T47D (cell line): Measurements from ENCODE around the gene CYP4V2.

Experiments used
- DNase-seq, 2 experiments: peaks; one replicate each; pipeline versions ENCODE4 v3.0.0 to v3.0.0-alpha.2; 2011 to 2012; ENCODE audit warnings: low read depth in 1 of 2, low spot score in 1 of 2
- JUND ChIP-seq: IDR thresholded peaks from 2 replicates; pipeline ENCODE4 v1.6.1; 2012; ENCODE audit warnings: low read depth
- in situ Hi-C: cut with HindIII; loops from 2 replicates; pipeline ENCODE4 v1.10.0; 2016; ENCODE audit warnings: low sequenced_read_pairs, low pct_unique_long_range_greater_than_20kb

The CYP4V2 gene

DNA sequence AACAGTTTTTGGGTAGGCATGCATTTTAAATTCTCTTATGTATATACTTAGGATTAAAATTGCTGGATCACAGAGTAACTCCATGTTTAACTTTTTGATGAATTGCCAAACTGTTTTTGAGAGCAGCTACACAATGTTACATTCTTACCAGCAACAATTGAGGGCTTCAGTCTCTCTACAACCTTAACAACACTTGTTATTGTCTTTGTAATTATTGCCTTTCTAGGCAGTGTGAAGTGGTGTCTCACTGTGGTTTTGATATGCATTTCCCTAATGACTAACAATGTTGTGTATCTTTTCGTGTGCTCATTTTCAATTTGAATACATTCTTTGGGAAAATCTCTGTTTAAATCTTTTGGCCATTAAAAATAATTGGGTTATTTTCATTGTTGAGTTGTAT, 57.3 kb downstream of the CYP4V2 start:
- TF ChIP-seq JUND, result no peak
- in situ Hi-C loops, result no loop called here
- DNase-seq, result no peak

DNA sequence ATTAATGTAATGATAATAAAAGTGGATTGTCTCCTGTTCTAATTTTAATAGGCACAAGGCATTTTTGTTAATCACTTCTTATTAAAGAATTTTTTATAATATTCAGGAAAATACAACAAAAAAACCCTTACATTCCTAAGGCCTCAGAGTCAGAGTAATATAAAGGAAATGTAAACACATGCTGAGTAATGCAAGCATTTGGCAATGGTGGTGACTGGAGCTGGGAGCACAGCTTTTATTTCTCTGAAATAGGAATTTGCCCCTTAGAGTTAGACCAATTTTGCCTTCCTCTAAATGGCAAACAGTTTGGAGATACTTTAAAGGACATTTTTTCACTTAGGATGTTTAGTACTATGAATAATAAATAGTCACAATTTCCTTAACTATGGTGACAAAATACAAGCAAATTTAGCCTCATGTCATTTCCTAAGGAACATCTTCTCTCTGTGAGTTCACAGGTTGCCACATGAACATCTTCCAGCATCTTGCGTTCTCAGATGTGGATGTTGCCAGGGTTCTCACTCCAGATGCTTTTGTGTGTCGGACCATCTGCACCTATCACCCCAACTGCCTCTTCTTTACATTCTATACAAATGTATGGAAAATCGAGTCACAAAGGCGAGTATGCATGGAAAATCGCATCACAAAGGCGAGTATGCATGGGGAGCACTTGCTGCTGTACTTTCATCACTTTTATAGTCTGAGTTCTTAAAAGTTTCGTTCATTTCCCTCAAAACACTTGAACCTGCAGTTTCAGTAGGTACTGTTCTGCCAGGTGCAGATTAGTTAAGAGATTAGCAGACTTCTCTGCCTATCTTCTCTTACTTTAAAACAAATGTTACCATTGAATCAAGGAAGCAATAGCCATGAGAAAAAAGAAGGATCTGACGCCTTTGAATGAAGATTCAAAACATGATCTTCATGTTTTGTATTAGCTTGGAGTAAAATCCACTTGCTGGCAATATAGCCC, 58.7 kb downstream of the CYP4V2 start:
- in situ Hi-C loops, result no loop called here
- no peak for DNase-seq
- no peak for TF ChIP-seq JUND

DNA sequence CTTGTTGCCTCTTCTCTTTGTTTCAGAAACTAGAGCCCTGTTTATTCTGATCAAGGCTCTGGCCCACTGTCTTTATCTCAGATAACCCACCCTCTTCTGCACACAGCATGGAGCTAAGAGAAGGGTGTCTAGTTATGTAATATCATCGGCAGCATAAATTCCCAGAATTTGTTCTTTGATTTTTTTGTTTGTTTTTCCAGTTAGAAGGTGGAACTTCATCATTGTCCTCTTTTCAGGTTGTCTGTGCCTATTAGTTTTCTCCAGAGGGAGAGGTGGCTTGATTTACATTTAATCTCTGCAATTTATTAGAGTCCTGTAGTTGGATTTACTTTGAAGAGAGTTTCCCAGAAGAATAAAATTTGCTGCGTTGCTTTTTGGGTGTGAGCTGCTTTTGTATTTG, 59.4 kb downstream of the CYP4V2 start:
- no peak for TF ChIP-seq JUND
- no peak for DNase-seq
- in situ Hi-C loops, result no loop called here

- no peak for TF ChIP-seq JUND
- DNase-seq, result no peak
- in situ Hi-C loops, result no loop called here
Measured at GRCh38 chr4:186255122-186255521, 63.8 kb downstream of the CYP4V2 start.

- in situ Hi-C loops, result no loop called here
- DNase-seq, result no peak
- no peak for TF ChIP-seq JUND
Measured at GRCh38 chr4:186258216-186258811, 66.9 kb downstream of the CYP4V2 start.

DNA sequence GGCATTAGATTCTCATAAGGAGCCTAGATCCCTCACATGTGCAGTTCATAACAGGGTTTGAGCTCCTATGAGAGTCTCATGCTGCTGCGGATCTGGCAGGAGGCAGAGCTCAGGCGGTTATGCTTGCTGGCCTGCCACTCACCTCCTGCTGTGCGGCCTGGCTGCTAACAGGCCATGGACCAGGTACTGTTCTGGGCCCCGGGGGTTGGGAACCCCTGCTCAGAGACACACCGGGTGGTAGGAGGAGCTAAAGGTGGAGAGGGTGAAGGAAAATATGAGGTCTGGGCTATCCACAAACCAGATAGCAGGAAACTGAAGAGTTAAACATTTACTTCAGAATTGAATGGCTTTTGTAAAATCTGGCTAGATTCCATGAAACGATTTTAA, 68.7 kb downstream of the CYP4V2 start:
- in situ Hi-C loops, result no loop called here

More for the DNA sequence above, 68.7 kb downstream of the CYP4V2 start:
- no peak for TF ChIP-seq JUND
- no peak for DNase-seq
